ENCODE data around the gene USP32.

Gene USP32

DNA sequence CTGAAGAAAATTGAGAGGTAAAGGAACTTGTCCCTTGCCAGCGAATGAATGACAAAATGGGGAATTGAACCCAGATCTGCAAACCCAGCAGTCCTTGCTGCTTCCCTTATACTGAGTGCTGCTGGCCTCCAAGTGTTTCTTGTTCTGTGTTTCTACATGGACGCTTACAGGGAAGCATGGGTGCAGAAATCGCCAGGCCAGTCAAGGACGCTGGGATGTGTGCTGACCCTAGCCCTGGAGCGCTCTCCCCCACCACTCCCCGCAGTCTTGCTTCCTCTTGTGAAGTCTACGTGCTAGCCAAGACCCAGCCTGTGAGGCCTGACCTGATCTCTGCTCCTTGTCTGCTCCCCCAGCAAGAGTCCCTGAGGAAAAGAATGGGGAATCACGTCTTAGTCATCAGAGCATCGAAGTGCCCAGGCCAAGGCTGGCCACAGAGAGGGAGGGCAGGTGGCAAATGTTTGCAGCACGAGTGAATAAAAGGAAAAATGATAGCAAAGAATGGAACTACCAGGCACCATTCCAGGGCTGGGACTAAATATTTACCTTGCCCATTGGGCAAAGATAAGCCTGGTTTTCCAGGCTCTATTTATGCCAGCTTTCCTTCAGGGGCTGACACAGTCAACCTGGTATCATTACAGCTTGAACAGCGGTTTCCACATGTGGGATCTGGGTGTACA lies 224.7 kb downstream of the USP32 start:
- no peak for DNase-seq

DNA sequence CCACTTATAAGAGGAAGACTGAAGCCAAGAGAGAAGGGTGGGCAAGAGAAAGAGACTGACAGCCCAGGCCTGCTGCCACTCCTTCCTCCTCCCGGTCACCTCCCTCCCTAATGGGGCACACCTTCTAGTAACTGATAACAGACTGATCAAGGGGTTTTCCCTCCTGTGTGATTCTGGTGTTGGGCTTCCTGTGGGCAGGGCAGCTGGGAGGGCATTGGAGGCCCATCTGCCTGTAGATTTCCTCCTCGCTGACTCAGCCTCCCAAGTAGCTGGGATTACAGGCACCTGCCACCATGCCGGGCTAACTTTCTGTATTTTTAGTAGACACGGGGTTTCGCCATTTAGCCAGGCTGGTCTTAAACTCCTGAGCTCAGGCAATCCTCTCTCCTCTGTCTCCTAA lies 226.0 kb downstream of the USP32 start:
- peak; percentile 24 for DNase-seq

DNA sequence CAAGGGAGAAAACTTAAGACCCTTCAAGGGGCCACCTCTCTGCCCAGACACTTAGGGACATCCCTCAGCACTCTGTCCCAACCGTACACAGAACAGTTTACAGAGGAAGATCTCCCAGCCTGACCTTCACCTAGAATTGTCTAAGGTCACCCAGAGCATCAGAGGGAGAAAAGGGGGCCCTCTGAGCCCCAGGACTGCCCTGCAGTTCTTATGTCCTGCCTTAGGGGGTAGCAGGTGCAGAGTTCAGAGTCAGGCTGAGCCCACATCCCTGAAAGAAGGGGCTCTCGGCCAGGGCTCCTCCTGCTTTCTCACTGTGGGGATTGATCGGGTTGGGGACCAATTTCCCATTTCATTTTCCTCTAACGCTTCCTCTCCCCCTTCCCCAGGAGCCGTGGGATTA lies 226.7 kb downstream of the USP32 start:
- no peak for DNase-seq

DNA sequence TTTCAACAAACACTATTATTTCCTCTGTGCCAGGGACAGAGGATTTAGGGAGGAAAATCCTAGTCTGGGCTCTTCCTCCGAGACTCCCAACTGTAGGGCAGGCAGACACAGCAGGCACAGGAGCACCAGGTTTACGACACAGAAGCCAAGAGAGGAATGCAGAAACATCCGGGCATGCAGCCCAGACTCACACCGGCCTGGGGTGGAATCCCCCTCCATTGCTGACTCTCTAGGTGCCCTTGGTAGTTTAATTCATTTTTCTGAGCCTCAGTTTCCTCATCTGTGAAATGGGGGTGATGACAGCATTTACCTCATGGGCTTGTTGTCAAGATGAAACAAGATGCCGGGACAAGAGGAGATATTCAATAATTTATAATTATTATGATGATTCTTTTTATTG lies 227.2 kb downstream of the USP32 start:
- DNase-seq: no peak

DNA sequence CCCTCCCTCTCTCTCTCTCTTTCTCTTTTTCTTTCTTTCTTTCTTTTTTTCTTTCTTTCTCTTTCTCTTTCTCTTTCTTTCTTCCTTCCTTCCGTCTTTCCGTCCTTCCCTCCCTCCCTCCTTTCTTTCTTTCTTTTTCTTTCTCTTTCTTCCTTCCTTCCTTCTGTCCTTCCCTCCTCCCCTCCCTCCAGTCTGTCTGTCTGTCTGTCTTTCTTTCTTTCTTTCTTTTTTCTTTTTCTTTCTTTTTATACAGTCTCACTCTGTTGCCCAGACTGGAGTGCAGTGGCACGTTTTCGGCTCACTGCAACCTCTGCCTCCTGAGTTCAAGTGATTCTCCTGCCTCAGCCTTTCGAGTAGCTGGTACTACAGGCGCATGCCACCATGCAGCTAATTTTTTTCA lies 227.8 kb downstream of the USP32 start:
- DNase-seq: no peak

DNA sequence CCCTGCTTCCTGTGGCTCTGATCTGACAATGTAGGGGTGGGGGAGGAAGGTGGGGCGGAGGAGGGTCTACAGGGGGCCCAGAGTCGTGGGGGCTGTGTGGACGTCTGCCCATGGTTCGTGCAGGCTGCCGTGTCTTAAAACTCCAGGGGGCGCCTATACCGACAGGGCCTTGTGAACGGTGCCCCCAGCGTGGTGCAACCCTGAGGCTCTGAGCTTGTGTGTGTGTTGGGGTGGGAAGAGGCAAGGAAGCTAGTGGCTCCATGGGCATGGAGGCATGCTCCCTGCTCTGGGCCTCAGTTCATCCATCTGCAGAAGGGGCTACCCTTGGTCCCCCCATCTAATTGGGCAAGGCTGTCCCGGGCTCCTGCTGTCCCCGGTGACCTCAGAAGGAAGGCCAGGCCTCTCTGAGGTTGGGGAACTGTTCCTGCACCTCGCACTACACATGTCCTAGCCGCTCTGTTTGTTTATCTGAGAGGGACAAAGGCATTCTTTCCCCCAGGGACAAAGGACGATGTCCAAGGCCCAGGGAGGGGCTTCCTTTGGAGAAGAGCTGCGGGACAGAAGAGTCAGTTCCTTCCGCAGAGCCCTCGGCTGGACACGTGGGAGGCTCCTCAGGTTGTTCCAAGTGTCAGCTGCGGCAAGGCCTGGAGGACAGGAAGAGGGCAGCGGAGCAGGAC lies 228.7 kb downstream of the USP32 start:
- DNase-seq: no peak

DNA sequence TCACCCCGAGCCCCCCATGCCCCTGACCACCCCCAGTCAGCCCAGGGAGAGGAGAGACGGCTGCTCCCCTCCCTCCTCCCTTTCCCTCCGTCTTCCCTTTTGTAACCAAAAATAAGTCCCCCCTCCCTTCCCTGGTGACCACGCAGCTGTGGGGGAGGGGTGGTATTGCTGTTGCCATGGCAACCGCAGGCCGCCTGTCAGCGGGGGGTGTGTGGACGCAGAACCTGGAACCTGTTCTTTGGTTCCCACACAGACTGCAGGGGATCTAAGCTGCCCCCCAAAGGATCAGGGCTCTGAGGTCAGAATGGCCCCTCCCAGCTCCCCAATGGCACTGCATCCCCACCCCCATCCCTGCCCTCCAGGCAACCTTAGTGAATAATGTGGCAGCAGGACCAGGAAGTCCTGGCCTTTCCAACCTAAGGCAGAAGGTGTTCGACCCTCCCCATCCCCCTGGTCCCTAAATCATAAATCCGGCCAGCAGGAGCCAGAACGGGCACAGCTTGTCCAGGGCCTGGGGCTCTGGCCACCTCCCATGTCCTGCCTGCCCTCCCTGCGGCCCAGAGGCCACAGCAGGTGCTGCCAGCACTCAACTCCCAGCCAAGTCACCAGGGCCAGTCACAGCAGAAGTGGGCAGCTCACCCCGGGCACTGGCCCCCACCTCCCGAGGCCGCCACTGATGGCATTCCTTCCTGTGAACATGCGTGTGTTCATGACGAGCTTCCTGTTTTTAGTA lies 230.2 kb downstream of the USP32 start:
- no peak for DNase-seq

DNA sequence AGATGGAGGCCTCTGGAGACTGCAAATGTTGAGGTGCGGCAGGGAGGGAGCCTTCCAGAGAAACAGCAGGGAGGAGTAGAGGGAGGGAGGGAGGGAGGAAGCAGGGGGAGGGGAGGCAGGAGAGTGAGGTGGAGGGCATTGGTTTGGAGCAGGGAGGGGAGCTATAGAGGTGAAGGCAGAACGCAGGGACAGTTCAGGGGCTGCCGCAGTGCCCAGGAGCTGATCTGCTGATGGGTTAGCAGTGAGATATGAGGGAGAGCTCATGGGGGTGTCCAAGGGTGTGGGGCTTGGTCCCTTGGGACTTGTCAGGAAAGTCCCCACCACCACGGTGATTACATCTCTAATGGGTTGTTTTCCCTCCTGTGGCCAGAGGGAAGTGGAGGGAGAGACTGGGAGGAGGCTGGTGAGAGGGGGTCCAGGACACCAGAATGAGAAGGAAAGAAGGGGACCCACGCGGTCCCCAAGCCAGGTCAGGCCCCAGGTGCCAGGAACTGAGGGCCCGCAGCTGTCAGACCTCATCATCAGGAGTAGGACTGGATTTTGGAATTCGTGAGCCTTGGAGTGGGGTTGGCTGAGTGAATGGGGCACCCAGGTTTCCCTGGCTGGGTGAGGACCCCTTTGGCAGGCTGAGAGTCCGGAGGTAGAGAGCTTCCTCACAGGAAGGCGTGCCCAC lies 231.0 kb downstream of the USP32 start:
- no peak for DNase-seq

DNA sequence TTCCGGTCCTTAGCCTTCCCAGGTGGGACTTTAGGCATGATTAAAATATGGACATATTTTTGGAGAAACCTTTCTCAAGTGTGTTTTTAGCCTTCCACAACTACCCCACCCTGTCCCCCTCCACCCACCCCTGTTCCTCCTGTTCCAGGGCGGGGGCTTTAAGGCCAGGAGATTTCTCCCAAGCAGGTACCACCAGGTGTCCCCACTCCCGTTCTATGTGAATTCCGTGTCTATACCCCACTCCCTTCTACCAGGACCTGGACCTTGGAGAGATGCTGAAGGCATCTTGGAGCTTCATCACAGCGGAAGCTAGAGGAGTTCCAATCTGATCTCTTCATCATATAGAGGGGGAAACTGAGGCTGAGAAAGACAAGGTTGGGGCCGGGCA lies 232.5 kb downstream of the USP32 start:
- no peak for DNase-seq

DNA sequence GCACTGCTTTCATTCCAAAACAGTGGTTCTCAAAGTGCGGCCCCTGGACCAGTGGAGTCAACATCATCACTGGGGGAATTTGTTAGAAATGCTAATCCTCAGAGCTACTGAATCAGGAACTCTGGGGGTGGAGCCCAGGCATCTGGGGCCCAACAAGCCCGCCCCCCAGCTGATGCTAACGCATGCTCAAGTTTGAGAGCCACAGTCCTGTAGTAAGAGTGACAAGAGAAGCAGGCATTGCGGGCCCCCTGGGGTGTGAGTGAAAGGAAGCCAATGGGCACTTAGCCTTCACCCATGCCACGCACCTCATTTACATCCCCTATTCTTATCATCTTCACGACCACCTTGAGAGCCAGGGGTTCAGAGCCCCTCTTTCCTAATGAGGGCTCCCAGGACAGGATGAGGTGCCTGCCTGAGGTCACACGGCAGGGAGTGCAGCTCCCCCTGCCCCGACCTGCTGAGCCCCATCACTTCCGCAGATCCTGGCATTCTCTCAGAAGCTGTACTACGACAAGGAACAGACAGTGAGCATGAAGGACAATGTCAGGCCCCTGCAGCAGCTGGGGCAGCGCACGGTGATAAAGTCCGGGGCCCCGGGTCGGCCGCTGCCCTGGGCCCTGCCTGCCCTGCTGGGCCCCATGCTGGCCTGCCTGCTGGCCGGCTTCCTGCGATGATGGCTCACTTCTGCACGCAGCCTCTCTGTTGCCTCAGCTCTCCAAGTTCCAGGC lies 233.0 kb downstream of the USP32 start:
- no peak for DNase-seq

DNA sequence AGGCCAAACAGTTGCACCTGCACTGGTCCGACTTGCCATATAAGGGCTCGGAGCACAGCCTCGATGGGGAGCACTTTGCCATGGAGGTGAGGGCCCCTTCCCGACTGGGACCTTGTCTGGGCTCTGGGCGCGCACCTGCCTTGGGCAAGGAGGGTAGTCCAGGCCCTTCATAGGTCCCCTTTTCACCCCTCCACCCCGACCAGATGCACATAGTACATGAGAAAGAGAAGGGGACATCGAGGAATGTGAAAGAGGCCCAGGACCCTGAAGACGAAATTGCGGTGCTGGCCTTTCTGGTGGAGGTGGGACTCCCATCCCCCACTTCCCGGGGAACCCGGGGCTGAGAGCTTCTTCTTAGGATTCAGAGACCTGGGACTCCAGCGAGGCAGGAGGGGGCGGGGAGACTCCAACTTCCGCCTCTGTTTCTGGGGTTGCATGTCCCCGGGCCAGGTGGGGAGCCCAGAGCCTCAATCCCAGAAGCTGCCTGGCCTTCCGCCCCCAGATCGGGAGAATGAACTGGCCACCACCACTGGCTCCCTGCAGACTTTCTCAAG lies 234.4 kb downstream of the USP32 start:
- no peak for DNase-seq

DNA sequence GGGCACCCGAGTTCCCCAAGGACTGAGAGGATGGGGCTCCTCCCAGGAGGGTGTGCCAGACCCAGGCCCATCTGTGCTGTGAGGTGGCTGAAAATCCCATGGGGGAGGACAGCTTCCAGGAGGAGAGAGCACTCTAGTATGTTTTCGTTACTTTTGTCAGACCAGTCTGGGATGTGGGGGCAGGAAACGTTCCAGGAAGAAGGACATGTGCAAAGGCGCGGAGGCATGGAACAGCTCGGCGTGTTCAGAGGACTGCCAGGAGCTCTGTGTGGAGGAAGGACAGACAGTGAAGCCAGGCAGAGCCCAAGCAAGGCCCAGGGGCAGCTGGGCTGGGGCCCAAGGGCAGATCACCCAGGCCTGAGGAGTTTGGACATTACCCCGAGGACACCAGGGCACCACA lies 235.2 kb downstream of the USP32 start:
- no peak for DNase-seq

DNA sequence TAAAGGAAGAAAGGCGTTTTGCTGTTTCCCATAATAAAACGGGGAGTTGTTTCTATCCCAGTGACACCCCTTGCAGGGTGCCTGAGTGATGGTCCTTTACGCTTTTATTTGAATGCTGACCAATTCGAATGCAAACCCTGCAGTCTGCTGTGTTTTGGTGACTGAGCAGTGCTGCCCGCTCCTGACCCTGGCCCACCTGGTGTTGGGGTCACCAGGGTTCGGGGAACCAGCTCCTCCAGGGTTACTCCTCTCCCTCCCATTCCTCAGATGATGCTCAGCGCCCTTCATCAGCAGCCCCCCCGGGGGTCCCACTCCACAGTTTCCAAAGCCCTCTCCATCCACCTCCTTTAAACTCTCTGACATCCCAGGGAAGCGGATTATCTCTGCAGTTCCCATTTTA lies 236.1 kb downstream of the USP32 start:
- DNase-seq: no peak

DNA sequence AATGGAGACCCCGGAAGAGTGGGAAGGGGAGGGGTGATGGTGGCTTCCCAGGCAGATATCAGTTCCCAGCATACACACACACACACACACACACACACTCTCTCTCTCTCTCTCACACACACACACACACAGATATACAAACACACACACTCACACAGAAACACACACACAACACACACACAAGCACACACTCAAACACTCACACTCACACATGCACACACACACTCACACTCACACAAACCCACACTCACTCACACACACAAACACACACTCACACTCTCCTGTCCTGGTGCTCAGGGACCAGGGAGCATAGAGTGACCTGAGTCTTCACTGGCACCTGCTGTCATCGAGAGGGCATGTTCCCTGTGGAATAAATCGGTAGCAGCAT lies 236.5 kb downstream of the USP32 start:
- no peak for DNase-seq

DNA sequence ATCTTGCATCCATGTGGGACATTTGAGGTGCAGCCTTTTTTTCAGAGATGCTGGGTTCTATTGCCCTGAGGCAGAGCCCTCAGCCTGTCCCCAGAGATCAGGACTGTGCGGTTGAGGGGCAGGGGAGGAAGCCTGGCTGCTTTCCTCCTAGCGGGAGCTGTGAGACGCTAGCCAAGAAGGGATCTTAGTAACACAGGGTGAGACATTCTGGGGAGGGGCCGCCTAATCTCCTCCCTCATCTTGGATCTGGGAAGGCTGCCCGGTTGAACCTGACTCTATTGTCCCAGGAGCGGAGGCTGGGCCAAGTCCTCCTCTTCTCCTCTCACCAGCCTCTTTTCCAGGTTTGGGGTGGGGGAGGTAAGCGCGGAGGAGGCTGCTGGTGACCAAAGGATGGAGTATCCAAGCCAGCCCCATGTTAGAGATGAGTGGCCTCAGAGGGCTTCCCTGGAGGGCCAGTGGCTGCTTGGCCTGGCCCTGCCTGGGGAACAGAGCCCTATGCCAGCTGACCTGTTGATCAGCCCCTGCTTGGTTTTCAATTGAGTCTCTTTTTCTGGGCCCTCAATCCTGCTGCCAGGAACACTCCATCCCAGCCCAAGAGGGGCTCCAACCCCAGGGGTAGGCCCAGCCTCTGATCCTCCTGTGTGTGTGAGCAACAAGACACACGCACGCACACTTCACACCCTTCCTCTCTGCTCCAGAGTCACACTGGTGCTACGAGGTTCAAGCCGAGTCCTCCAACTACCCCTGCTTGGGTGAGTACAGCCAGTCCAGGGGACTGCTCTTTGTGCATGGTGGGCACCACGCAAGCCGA lies 237.1 kb downstream of the USP32 start:
- no peak for DNase-seq

DNA sequence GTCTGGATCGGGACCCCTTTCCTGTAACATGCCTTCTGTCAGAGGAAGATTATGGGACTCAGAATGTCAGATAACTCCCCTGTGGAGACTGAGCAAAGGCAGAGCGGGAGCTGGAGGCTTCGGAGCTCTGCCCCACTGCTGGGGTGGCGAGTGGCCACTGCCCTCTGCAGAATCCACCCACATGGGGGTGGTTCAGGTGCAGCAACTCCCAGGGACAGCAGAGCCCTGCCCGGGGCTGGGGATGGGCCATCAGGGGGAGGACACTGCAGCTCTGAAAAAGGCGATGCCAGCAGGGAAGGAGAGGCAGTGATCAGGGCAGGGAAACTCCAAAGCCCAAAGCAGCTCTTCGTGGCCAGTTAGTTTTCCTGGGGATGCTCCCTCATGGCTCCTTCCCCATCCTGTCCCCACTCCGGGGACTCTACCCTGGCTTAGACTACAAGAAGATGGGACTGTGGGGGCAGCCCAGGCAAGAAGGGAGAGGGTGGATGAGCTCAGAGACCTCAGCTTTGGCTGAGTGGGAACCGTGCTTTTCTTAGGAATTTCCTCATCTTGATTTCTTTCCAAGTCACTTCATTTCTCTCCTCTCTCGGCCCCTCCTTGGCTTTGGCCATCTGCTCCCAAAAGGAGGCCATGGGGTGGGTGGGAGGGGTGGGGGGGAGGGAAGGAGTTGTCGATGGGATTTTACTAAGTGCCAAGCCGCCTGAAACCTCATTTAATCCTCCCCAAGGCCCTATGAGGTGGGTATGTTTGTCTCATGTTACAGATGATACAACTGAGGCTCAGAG lies 238.1 kb downstream of the USP32 start:
- DNase-seq: no peak

DNA sequence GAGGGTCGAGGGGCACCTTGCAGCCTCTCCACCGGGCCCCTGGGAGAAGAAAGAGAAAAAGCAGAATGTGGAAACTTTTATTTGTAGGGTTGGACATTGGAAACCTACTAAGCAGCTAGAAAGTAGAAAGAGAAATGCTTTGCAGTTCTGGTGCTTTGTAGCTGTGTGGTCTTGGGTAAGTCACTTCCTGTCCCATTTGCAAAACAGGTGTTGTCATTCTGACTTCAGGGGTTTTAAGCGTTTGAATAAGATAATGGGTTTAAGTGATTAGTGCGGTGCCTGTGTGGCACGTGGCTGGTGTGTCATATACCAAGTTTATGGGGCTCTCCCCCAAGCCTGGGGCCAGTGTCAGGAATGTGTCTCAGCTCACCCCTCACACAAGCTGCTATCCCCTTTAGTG lies 240.6 kb downstream of the USP32 start:
- DNase-seq: peak; percentile 33

DNA sequence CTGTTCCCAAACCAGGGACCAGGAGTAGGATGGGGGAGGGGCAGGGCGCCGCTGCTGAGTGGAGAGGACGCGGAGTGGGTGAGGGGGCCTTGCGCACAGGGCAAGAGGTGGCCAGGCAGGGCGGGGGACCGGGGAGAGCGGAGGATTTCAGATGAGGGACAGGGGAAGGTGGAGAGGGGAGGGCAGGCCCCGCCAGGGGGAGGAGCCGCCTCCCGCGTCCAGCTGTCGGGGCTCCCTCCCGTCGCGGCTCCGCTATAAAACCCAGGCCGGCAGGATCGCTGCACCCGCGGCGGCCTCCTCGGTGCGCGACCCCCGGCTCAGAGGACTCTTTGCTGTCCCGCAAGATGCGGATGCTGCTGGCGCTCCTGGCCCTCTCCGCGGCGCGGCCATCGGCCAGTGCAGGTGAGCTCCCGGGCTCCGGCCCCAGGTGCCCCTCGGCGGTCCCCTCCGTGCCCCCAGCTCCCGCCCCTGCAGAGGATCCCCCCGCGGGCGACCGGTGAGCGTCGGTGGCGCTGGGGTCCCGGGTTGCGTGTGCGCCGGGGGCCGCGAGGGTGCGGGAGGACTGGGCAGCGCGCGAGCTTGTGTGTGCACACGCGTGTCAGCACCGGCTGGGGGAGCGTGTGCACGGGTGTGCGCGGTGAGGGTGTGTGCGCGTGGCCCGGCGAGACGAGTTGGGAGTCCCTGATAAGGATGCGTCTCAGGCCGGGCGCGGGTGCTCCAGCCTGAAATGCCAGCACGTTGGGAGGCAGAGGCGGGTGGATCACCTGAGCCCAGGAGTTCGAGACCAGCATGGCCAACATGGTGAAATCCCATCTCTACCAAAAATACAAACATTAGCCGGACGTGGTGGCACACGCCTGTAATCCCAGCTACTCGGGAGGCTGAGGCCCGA lies 242.0 kb downstream of the USP32 start, which contains the start of gene CA4:
Gene CA4, plus strand, starts transcription at position 283 of the 892 bp plus-strand sequence. Its CDS starts 62 bp downstream, at position 345.
- no peak for DNase-seq

DNA sequence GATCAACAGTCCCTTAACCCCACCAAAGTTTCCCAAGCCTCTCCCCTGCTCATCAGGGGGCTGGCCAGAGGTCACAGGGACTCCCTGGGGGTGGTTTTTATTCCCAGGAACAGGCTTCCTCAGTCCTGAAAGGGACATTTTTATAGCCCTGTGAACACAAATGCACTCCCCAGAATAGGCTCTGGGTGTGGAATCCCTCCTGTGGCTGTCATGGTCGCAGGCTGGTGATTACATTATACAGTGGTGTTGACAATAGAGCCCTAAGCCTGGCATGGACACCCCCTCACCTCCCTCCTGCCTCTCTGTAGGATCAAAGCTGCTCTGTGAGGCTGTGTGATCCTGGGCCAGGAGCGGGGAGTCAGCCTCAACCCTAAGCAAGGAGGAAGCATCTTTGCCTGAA lies 243.6 kb downstream of the USP32 start:
- DNase-seq: no peak

Data from stimulated activated CD4-positive, alpha-beta T cell treated with anti-CD3 and anti-CD28 coated beads, Interleukin-1b, Interleukin-23, amount 100 ng/mL, for 48 hours (primary cell).